Smooth muscle cell (in vitro differentiated cells): ENCODE results near the gene CEP164. TPM values are rescaled to one million over a fixed set of nuclear protein-coding genes. Genes with fewer than 3 reads are reported as not detected.

Experiments used
- DNase-seq: peaks from one replicate; lab custom pipeline; 2025; ENCODE audit not compliant: unreplicated experiment; lab: John Stamatoyannopoulos, UW
- H2AFZ ChIP-seq: fragments of 200-600 bp; sonication (generic); 2 replicates; pipeline ENCODE4 v1.6.0; 2016; ENCODE audit warnings: antibody characterized with exemption, low read depth, mild to moderate bottlenecking
- H3F3A ChIP-seq: fragments of 200-600 bp; sonication (generic); 2 replicates; pipeline ENCODE4 v1.6.0; 2017; ENCODE audit warnings: antibody characterized with exemption, low read depth
- H3K27ac ChIP-seq: fragments of 200-600 bp; sonication (generic); 2 replicates; pipeline ENCODE4 v1.5.1; 2016; ENCODE audit warnings: low read depth, mild to moderate bottlenecking
- H3K27me3 ChIP-seq: fragments of 200-600 bp; sonication (generic); 2 replicates; pipeline ENCODE4 v1.6.1; 2016; ENCODE audit warnings: low read depth, mild to moderate bottlenecking
- H3K36me3 ChIP-seq: fragments of 200-600 bp; sonication (generic); 2 replicates; pipeline ENCODE4 v1.5.1; 2016; ENCODE audit warnings: low read depth
- H3K4me1 ChIP-seq: fragments of 200-600 bp; sonication (generic); 2 replicates; pipeline ENCODE4 v1.5.1; 2016; ENCODE audit warnings: low read depth
- H3K4me2 ChIP-seq: fragments of 200-600 bp; sonication (generic); 2 replicates; pipeline ENCODE4 v1.6.0; 2016; ENCODE audit warnings: mild to moderate bottlenecking
- H3K4me3 ChIP-seq: fragments of 200-600 bp; sonication (generic); 2 replicates; pipeline ENCODE4 v1.5.1; 2016; ENCODE audit warnings: mild to moderate bottlenecking
- H3K79me2 ChIP-seq: fragments of 200-600 bp; sonication (generic); 2 replicates; pipeline ENCODE4 v1.6.0; 2016; ENCODE audit warnings: low read depth, mild to moderate bottlenecking
- H3K9ac ChIP-seq: fragments of 200-600 bp; sonication (generic); 2 replicates; pipeline ENCODE4 v1.6.0; 2016; ENCODE audit warnings: low read depth
- H3K9me3 ChIP-seq: fragments of 200-600 bp; sonication (generic); replicated peaks from 2 replicates; pipeline ENCODE4 v1.5.1; 2016; ENCODE audit warnings: low read depth
- H4K20me1 ChIP-seq: fragments of 200-600 bp; sonication (generic); 2 replicates; pipeline ENCODE4 v1.6.0; 2016; ENCODE audit warnings: low read depth
- WGBS: methylation state at CpG from one replicate; pipeline ENCODE4 v1.1.7; 2016; ENCODE audit warnings: low lambda C conversion rate; 5-methylcytosine and 5-hydroxymethylcytosine counted together
- polyA plus RNA-seq: library from polyadenylated mRNA; unstranded; fragments of >200 nt; fragmentation: Nextera tagmentation; extraction: Ambion mirVana; gene quantifications from 2 replicates; pipeline ENCODE4 v1.2.1, GENCODE V29; 2016
- total RNA-seq: library from RNA; depleted of rRNA; stranded (reverse); fragments of >200 nt; gene quantifications from 2 replicates; pipeline ENCODE4 v1.2.3, GENCODE V29; 2014
- TF ChIP-seq, protein P1 (sequence below): fragments of 200-600 bp; sonication (generic); IDR thresholded peaks from 2 replicates; pipeline ENCODE4 v1.5.1; 2017; ENCODE audit warnings: borderline replicate concordance, mild to moderate bottlenecking, antibody characterized with exemption; ENCODE audit not compliant: insufficient read depth, poor library complexity, severe bottlenecking

The CEP164 gene
- total and polyA plus RNA-seq, 2 experiments from 2014 or later, result 11.2 to 30.7 TPM

DNA sequence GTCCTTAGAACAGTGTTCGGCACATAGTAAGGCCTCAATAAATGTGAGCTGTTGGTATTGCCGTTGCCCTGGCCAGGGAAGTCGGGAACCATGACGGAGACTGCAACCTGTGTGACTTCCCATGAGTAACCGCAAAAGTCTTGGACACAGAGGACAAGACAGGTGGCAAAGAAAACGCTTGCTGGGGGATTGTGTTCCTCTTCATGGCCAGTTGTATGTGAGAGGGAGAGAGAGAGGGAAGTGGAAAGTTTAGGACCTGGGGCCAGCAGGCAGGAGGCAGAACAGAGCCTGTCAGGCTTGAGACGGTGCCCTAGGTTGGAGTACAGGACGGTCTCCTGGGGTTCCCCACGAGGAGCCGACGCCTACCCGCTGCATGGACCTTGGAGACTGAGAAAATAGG is 90.2 kb downstream of the CEP164 start:
- Histone ChIP-seq H3K4me2 (no peak overlapping the region), H2AFZ (no peak overlapping the region), H3K4me3 (no peak overlapping the region), H3K9ac (no peak overlapping the region), H3K36me3 (no peaks in the 10 kb centered on the region), H3K79me2 (no peaks in the 10 kb centered on the region), H4K20me1 (no peaks in the 10 kb centered on the region), H3F3A (no peaks in the 10 kb centered on the region), H3K27ac (no peak overlapping the region), H3K9me3 (no peaks in the 10 kb centered on the region), H3K4me1 (no peaks in the 10 kb centered on the region), H3K27me3 (peaks cover 3% of the 10 kb centered on the region)
- TF ChIP-seq, protein P1, sequence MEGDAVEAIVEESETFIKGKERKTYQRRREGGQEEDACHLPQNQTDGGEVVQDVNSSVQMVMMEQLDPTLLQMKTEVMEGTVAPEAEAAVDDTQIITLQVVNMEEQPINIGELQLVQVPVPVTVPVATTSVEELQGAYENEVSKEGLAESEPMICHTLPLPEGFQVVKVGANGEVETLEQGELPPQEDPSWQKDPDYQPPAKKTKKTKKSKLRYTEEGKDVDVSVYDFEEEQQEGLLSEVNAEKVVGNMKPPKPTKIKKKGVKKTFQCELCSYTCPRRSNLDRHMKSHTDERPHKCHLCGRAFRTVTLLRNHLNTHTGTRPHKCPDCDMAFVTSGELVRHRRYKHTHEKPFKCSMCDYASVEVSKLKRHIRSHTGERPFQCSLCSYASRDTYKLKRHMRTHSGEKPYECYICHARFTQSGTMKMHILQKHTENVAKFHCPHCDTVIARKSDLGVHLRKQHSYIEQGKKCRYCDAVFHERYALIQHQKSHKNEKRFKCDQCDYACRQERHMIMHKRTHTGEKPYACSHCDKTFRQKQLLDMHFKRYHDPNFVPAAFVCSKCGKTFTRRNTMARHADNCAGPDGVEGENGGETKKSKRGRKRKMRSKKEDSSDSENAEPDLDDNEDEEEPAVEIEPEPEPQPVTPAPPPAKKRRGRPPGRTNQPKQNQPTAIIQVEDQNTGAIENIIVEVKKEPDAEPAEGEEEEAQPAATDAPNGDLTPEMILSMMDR, result no peak
- no peak for DNase-seq
- WGBS, result 95% methylated on average over 12 of the region's 12 CpGs

DNA sequence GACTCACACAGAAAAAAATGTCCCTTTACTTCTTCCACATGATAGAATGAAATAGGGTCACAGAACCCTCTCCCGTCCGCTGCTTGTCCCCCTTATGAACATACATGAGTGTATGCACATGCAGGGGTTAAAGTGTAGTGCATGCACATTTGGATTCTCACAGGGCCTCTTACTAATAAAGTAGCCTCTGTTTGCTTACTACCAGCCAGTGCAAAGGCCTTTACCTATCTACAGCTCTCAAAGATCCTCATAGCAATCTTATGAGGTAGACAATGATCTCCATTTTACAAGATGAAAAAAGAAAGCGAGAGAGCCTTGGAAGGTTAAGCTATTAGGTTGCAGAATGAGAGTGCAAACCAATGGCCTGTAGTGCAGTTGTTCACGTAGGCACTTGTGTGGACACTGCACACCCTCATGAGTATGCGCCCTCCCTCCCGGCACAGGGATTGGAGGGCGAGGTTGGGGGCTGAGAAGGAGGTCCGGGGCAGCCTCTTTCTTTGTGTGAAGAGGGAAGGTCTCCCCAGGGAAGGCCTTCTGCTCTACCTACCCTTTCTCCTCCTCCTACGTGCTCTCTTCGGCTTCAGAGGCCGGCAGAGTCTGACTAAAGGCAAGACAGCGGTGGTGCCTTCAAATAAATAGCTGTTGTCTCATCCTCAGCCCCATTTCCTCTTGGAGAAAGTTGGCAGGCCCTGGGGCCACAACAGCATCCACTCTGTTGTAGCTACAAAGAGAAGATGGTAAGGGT is 91.3 kb downstream of the CEP164 start:
- no peaks in the 10 kb centered on the region for H3K4me1 ChIP-seq
- no peaks in the 10 kb centered on the region for H3K9me3 ChIP-seq
- DNase-seq, result no peak
- H3K9ac ChIP-seq, result no peak overlapping the region
- H3K36me3 ChIP-seq, result no peaks in the 10 kb centered on the region
- peaks cover 6% of the 10 kb centered on the region for H3K27me3 ChIP-seq
- no peak overlapping the region for H3K27ac ChIP-seq
- H3K79me2 ChIP-seq, result no peaks in the 10 kb centered on the region
- no peak overlapping the region for H3K4me3 ChIP-seq
- TF ChIP-seq, protein P1, result no peak
- WGBS, result 92% methylated on average over 12 of the region's 12 CpGs
- no peaks in the 10 kb centered on the region for H4K20me1 ChIP-seq
- no peak overlapping the region for H3K4me2 ChIP-seq
- H2AFZ ChIP-seq, result no peak overlapping the region
- H3F3A ChIP-seq, result no peaks in the 10 kb centered on the region

DNA sequence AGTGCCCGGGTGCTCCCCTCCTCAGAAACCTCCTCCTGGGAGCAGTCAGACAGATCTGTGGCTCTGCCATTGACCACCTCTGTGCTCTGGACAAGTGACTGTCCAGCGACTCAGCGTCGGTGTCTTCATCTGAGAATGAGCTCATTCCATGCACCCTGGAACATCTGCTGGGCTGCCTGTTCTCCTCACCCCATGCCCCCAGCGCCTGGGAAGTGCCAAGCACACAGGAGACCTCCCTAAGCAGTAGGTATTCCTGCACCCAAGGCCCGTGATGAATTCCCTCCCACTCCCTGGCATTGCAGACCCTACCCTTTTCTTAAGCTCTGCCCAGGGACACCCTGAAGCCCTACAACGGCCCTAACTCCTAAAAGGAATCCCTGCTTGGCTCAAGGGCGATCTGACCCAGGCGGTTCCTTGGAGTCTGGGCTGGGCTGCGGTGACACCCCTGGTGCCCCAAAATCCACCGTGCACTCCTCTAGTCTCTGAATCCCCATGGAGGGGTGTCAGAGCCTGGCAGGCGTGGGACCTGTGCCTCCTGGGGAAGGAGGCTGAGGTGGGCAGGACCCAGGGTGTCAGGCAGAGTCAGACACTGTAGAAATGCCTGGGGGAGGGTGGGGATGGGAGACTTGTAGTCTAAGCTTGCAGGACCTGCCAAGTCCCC is 92.0 kb downstream of the CEP164 start:
- H3K4me1 ChIP-seq, result no peaks in the 10 kb centered on the region
- no peak for DNase-seq
- 83% methylated on average over 12 of the region's 12 CpGs for WGBS

More for the DNA sequence above, 92.0 kb downstream of the CEP164 start:
- Histone ChIP-seq H3K4me2 (no peak overlapping the region), H2AFZ (no peak overlapping the region), H3K27me3 (peaks cover 8% of the 10 kb centered on the region), H3K79me2 (no peaks in the 10 kb centered on the region), H3K9me3 (no peaks in the 10 kb centered on the region), H3F3A (no peaks in the 10 kb centered on the region), H3K4me3 (no peak overlapping the region), H3K36me3 (no peaks in the 10 kb centered on the region), H4K20me1 (no peaks in the 10 kb centered on the region), H3K27ac (no peak overlapping the region), H3K9ac (no peak overlapping the region)
- TF ChIP-seq, protein P1, result no peak
